HTR-8/SVneo (cell line): ENCODE results near the gene PYGB.
A peak's percentile ranks its signal among the peaks of the same experiment; 100 is the strongest.

Experiments used
- DNase-seq: peaks from one replicate; pipeline ENCODE4 v3.0.0; 2011; ENCODE audit warnings: low spot score, mixed read lengths; ENCODE audit not compliant: insufficient read length
- FAIRE-seq: peaks from 2 replicates; lab custom pipeline; 2011; peaks lifted over from hg19 to GRCh38; lab: Jason Lieb, UNC

Gene PYGB

DNA sequence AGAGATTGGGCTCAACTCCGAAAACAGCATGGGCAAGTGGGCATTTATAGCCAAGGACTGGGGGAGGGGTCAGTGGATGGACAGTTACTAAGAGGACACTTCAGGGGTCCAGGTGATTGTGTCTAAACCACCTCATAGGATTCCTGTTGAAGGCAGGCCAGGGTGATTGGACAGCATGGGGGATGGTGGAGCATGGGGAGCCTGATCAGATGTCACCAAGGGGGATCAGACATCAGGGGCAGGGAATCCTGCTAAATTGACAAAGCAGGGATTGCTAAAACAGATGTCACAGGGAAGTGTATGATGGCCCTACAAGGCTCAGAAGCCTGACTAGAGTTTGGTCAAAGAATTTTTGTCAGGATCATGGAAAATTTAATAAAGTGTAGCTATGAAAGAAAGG lies 2.4 kb upstream of the PYGB start:
- DNase-seq (no peak), FAIRE-seq (no peak)

DNA sequence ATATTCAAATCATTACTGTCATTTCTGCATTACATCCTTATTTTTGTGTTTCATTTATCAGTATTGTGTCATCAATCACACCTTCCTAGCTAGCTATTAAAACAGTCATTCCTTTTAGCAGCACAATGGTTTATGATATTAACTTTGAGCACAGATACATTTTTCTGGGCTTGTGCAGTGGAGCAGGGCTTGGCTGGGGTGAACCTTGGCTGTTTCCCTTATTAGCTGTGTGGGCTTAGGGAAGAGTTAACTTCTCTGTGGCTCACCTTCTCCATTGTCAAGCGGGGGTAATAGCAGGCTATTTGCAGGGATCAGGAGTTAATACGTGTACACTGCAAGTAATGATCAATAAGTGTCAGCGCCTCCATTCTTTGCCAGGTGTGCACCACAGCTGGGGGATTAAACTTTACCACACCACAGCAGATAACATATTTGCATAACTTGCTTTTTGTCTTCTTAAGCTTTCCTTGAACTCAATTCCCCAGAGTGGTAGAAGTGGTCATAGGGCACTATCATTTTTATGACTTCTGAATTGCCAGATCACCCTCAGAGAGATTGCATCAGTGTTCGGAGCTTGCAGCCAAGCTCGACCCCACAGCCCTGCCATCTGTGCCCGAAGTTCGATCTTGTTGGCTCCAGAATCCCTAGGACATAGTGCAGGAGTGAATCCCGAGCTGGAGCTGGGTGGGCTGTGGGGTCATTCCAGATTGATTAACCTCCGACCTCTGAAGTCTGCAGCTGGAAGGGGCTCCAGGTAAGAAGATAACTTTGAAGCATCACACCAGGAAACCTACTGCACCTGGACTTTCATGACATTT lies 1.5 kb upstream of the PYGB start:
- FAIRE-seq = no peak

DNA sequence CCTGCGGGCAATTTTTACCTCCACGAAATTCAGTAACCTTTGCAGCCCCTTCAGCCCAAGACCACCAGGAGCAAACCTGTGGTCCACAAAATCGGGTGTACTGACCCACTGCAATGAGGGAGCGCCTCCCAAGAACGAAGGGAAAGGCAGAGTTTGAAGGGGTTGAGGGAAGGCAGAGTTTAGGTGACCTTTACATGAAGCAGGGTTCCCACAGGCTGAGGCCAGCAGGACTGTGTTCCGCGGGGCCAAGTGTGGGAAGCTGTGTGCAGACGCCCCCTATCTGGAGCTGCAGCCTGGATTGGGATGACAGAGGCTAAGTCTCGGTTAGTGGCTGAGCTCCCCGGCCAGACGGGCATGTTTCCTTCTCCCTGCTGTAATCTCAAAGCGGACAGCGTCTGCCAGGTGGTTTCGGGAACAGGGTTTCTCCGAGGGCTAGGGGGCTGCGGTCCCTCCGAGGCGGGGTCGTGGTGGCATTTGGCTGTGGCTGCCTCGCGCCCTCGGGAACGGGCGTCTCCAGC lies 826 bp upstream of the PYGB start:
- FAIRE-seq = peak; percentile 42
- peak; percentile 60 for DNase-seq

More for the DNA sequence above, 1.5 kb upstream of the PYGB start:
- no peak for DNase-seq

DNA sequence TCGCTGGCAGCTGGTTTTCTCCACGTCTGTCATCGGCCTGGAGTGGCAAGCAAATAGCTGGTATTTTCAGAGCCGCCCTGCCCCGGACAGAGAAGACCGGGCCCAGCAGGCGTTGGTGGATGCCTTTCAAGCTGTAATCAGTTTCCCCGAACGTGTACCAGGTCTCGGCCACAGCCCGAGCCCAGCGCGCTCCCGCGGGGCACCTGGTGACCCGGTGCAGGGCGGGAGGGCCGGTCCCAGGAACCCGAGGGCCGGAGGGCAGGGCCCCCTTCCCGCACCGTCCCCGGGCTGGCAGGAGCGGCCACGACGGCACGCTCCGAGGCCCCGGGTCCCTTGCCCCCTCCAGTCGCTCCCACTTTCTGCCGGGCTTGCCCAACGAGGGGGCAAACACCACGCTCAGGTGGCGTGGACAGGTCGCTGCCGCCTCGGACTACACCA lies 348 bp upstream of the PYGB start:
- FAIRE-seq (peak; percentile 23), DNase-seq (peak; percentile 36)

DNA sequence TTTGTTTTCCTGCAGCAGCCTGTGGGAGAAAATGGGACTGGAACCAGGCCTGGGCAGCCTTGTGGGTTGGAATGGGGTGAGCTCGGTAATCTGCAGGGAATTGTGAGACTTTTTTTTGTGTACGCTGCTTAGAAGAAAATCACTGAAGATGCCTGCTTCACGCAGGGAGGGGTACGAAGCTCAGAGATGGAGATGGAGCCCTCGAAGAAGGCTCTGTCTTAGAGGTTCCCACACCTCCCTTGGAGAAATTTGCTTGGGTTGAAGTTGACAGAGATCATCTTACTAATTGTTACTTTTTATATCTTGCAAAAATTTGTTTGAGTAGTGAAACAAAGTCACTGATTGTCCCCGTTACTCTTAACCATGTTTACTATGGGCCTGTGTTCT lies 894 bp downstream of the PYGB start:
- FAIRE-seq (no peak), DNase-seq (no peak)

DNA sequence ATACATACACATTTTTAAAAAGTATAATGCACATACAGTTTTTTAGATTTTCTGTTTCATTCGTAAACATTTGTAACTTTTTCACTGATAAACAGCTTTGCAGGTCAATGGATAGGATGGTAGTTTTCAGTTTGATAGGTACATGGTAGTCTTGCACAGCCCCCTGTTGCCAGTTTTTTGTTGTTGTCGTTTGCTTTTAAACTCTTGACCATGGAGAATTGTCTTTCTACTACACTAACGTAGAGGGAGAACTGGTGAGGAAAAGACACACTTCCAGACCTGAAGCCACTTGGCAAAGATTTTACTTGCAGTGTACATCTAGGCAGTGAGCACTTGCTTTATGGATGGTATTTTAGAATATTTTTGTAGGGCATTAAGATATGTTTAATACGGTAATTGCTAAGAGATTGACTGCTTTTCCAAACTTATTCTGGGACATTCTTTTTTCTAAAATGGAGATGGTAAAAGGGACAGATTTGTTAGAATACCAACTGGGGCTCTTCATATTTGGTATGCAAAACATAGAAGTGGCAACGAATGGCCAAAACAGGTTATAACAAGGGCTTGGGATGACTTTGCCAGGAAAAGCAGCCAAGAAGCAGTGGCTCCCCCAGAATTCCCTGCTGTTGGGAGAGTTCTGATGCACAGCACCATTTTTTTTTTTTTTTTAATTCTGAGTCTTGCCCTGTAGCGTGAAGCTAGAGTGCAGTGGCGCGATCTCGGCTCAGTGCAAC lies 1.5 kb downstream of the PYGB start:
- no peak for FAIRE-seq
- peak; percentile 36 for DNase-seq

DNA sequence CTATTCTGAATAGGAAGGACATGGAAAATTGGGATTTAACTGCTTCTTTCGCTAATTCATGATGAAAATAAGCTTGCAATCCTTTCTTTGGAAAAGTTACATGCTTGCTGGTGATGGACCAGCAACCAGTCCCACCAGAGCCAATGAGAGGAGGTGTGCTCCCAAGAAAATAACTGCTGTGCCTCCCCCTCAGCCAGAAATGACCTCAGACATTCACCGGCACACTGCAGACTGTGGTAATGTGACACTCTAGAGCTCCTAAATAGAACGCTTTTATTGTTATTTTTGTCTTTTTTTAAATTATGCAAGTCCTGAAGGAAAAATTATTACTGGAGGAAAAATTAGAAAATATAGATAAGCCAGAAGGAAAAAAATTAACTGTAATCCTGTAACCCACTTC lies 2.6 kb downstream of the PYGB start:
- no peak for FAIRE-seq
- no peak for DNase-seq

DNA sequence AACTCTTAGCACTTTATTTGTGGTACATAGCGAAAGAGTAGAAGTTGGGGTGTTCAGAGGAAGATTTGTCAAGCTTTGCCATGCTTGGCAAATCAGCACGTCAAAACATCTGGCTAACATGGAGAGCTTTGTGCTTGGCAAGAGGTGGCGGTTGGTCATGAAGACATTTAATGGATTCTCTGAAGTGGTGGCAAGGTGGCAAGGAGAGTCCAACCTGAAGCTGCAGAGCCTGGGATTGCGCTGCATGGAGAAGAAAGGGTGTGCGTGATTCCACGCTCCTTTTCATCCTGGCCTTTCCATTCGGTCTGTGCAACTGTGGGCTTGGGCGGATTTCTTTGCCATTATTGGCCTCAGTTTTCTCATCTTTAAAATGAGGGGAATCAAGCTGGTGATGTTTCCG lies 3.1 kb downstream of the PYGB start:
- FAIRE-seq = no peak
- no peak for DNase-seq

DNA sequence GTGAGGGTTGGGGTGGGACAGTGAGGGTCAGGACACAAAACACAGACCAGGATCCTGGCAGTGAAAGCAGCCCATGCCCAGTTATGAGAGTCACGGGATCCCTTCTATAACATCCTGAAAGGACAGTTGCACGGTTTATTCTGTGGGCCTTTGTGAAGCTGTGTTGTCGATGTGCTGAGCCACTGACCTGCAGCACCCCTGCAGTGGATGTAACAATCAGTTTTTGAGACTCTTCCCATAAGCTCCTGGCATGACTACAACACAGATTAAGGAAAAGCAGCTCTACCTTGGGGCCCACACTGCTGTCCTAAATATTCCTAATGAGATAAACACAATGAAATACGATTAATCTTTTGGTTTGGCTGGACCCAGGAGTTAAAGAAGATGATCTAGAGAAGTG lies 3.7 kb downstream of the PYGB start:
- no peak for DNase-seq
- no peak for FAIRE-seq

DNA sequence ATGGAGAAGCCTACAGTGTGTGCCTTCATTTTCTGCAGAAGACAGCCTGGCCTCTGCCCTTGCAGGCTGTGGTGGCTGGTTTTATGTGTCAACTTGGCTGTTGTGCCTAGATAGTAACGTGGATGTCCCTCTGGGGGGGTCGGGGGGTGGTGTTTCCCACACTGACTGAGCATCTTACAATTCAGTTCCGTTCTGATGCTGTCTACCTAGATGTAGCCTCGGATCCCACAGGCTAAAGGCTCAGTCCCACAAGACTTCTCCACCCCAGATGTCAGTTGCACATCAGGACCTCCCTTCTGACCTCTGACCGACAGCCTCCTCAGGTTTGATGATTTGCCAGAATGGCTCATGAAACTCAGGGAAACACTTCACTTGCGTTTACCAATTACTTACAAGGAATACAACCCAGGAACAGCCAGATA lies 4.4 kb downstream of the PYGB start:
- DNase-seq (no peak), FAIRE-seq (no peak)

DNA sequence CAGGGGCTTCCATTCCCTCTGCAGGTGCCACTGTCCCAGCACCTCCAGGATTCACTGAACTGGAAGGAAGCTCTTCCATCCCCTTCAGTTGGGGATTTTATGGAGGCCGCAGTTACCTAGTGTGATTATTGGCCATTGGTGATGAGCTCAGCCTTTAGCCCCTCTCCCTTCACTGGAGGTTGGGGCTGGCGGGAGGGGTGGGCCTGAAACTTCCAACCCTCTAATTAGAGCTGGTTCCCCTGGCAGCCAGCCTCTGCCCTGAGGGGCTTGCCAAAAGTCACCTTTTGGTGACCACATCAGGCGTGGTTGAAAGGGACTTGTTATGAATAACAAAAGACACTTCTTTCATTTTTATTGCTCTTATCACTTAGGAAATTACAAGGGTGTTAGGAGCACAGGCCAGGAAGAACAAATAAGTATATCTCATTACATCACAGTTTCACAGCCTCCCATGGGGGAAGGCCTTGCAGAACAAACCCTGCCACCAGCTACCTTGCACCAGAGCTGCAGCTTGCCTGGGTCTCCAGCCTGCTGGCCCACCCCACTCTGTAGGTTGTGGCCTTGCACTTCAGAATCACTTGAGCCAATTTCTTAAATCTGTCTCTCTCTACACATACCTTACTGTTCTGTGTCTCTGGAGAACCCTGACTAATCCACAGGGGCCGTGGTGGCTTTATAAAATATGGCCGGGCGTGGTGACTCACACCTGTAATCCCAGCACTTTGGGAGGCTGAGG lies 5.0 kb downstream of the PYGB start:
- FAIRE-seq = no peak

DNA sequence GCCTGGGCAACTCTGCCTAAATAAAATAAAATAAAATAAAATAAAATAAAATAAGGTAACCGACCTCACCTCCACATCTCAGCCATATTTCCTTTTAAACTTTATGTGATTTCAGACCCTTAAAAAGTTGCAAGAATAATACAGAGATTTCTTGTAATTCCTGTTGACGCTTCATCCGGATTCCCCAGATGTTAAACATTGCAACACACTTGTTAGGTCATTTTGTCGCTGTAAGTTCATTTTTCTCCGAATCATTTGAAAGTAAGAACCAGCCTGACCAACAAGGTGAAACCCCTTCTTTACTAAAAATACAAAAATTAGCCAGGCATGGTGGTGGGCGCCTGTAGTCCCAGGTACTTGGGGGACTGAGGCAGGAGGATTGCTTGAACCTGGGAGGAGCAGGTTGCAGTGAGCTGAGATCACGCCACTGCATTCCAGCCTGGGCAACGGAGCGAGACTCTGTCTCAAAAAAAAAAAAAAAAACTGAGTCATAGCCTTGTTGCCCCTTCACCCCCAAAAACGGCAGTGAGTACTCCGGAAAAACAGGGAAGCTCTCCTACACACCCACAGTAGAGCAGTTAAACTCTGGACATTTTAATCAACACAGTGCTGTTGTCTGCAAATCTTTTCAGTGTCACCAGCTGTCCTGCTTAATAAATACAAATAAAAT lies 5.9 kb downstream of the PYGB start:
- DNase-seq = no peak
- FAIRE-seq = no peak

More for the DNA sequence above, 5.0 kb downstream of the PYGB start:
- DNase-seq = no peak

DNA sequence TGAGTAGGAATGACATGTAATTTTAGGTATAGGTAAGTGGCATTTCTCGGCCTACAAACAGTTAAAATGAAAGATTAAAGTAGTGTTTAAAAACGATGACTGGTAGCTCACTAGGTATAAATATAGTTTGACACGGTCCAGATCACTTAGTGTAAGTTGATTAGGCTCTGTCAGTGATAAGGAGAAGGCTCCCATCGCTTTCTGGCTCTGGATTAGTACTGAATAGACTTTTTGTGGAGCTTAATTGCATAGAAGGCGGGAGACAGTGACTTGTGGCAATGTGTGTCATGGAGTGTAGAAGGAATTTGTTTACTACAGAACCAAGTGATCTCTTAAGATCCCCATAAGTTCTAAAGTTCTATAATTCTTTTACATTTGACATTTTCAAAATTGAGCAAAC lies 6.7 kb downstream of the PYGB start:
- FAIRE-seq = no peak
- DNase-seq = no peak

DNA sequence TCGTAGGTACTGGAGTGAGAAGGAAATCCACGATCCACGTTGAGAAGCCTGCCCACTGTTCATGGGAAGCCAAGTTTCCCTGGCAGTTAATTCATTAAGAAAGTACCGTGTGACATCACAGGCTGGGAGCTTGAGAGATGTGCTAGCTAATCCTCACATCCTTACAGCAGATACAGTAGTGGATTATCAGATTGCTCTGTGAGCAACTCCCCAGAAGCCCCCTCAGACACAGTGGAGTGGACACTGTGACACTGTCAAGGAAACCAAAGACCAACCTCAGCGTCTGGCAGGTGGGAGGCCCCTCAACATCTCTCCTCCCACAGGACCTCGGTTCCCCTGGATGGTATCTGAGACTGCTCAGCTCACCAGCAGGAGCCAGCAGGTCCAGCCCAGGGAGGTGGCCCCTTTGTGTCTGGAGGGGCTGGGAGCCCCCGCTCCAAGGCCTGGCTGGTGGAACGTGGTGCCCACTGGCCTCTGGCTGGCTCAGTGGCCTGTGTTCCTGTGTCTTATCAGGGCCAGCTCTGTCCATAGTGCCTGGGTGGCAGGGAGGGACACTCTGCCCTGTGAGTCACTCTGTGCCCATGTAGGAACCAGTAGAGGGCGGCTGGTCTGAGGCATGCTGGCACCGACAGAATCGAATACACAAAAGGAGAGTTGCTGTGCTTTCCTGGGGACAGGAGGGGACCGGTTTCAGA lies 7.2 kb downstream of the PYGB start:
- DNase-seq (no peak), FAIRE-seq (no peak)

DNA sequence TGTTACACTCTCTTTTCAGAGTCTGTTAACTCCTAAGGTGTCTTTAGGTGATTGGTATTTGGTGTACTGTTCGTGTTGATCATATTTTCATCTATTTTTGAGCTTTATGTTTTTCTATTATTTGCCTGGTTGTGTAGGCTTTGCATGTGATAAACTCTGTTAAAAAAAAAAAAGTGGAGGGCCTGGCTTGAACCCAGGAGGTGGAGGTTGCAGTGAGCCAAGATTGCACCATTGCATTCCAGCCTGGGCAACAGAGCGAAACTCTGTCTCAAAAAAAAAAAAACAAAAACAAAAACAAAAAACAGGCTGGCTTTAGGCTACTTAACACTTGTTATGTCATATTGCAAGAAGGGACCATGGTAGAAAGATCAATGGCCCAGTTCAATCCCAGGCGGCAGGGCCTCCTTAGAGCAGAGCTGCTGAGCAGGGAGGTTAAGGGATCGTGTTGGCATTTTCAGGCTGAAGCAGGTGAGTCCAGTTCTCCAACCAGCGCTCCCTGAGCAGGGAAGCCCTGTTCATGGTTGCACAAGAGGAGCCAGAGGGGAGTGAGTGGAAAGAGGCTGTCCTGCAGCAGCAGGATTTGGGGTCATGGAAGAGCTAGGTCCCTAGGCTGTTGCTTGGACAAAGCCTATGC lies 8.5 kb downstream of the PYGB start:
- FAIRE-seq (no peak), DNase-seq (no peak)

DNA sequence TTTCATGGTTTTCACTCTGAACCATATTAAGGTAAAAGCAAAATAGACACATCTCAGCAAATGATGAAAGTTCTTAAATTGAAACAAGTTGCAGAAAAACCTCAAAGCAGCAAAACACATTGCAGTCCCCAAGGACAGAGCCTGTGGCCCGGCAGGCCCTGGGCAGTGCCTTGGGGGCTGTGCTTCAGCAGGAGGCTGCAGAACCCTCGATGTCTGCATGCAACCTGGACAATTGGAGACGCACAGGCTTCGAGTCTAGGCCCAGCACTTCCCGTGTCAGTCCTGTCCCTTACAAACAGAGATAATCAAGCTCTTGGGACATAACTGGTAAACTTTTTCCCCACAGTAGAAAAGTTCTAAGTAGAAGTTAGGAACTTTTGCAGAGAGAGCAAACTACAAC lies 9.2 kb downstream of the PYGB start:
- DNase-seq = no peak
- no peak for FAIRE-seq

DNA sequence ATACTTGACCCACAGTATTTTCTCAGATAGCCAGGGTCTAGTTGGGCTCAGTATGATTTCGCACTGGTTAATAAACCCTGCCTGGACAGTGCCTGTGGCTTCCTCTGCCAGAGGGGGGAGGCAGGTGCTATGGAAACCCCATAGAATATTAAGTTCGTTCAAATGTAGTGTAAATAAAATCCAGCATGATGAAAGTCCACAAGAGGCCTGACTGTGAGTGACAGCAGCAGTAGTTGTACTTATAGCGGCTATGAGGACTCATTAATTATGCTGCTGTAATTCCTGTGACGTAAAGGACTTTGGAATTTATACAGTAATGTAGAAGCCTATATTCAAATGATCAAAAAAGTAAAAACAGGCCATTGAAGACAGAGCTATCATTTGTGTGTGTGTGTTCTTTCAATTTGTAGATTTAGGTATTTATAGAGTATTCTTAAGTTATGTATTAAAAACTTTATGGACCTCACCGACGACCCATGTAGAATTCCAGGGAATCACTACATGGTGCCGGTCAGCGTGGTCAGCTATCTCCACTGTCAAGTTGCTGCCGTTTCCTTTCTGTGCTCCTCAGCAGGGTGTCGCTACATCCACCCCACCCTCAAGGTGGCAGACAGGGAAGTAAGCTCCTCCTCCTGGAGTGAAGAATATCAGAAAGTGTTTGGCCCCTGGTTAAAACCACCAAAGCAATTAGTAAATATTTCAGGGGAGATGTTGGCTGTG lies 10.0 kb downstream of the PYGB start:
- no peak for FAIRE-seq
- DNase-seq = no peak

DNA sequence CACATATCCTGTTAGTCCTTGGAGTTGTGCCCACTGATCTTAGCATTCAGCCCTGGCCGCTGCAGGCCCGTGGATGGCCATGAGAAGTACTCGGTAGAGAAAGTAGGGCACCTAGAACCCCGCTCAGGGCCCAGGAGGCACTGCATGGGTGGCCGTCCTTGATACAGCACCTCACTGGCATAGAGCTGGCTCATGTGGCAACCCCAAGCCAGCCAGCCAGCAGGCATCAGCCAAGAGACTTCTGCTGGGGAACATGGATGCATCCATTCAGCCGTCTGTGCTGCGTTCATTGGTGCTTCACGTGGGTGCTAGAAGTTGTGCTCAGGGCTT lies 10.6 kb downstream of the PYGB start:
- DNase-seq (no peak), FAIRE-seq (no peak)

DNA sequence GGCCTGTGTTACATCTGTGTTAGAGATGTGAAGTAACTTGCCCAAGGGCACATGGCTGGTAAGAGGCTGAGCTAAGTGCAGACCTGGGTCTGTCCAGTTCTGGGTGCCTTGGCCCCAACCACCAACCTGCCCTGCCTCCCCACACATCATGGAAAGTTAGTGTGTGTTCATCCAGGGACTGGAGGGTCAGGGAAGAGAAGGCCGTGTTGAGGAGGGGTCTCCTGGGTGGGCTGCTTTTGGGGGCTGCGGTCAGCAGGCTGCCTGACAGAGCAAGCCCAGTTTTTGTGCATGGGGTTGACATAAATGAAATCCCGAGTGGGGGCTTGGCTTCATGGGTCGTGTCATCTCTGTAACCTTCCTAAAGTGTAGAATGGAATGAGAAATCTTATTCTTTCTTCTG lies 10.9 kb downstream of the PYGB start:
- FAIRE-seq (no peak), DNase-seq (no peak)
